H1 (cell line): ENCODE data around the gene MYBPC3. TPM values are rescaled to one million over a fixed set of nuclear protein-coding genes. Genes with fewer than 3 reads are reported as not detected.

Experiments used
- KDM4A ChIP-seq: IDR thresholded peaks from one replicate; pipeline ENCODE4 v1.7.1; 2012; ENCODE audit warnings: low read depth, mild to moderate bottlenecking, moderate library complexity, low read length, inconsistent platforms; ENCODE audit not compliant: severe bottlenecking
- KDM5A ChIP-seq: fragments of 200-600 bp; IDR thresholded peaks from 2 replicates; pipeline ENCODE4 v1.7.1; 2012; ENCODE audit warnings: mild to moderate bottlenecking, low read length, inconsistent platforms, mixed read lengths
- MAX ChIP-seq: IDR thresholded peaks from 2 replicates; pipeline ENCODE4 v1.6.1; 2012; ENCODE audit warnings: inconsistent platforms
- polyA plus RNA-seq, 7 experiments: library from polyadenylated mRNA; depleted of rRNA in 3 of 7; stranded (reverse) in 5 of 7; unstranded in 2 of 7; fragments of >200 nt in 5 of 7; fragments of 200-250 nt in 2 of 7; gene quantifications; 1 replicate in 5 of 7; 2 replicates in 1 of 7; 4 replicates in 1 of 7; pipeline versions ENCODE4 v1.2.1 to v1.2.3, GENCODE V29; 2011 to 2013; ENCODE audit warnings: missing spikeins in 2 of 7, mixed read lengths in 2 of 7
- total RNA-seq: library from RNA; stranded (reverse); fragmentation: NEBNext Ultra II Directional; extraction: Animal tissue kit (Norgen Biotek cat#: 25700); gene quantifications from 2 replicates; pipeline ENCODE4 v1.2.1, GENCODE V29; 2021

Gene MYBPC3
- total and polyA plus RNA-seq, 2 of the 8 experiments (the other 6 are each of a cell fraction or from before 2014, with no cell fraction given) = 0.05 TPM; not detected in 1

- TF ChIP-seq KDM4A (no peak), MAX (no peak), KDM5A (no peak)
These were observed 39.4 kb upstream of the MYBPC3 start (continued) for GRCh38 chr11:47391711-47392432.
